HG02973 (cell line): ENCODE measurements around the gene FUT8.

ENCODE experiments used
- ATAC-seq: cut with Tn5 transposase; IDR thresholded peaks from one replicate; pipeline ENCODE4 v1.9.1; 2021; ENCODE audit warnings: moderate library complexity; ENCODE audit not compliant: unreplicated experiment

Gene FUT8

DNA sequence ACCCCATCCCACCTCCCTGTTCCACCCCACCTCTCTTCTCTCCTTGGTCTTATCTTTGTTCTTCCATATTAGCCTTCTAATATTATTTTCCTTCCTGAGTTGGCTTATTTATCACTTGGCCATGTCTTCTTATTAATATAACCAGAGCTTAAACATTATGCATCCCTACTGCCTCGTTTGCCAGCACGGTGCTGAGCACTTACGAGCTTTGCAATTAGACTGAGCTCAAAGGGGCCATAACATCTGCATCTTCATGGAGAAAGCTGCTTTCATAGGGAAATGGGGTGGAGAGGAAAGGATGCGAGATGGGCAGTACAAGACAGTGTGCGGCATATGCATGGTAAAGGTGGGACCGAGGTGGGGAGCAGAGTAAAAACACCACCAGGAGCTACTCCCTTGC, 342.8 kb downstream of the FUT8 start:
- ATAC-seq = no peak

DNA sequence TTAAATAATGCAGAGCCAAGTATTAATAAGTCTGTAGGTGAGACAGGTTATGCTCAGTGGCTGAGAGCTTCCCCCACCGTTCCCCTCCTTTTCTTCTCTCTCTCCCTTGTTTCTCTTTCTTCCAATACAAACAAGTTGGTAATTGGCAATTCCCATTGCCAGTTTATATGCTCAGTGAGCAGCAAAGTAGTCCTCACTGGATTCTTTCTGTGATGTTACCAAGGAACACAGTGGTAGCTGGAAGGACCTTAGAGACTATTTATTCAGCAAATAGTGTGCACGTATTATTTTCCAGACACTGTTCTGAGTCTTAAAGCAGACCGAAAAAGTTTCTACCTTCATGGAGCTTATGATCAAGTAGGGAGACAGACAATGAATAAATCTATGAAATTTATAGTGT, 344.4 kb downstream of the FUT8 start:
- ATAC-seq = no peak

DNA sequence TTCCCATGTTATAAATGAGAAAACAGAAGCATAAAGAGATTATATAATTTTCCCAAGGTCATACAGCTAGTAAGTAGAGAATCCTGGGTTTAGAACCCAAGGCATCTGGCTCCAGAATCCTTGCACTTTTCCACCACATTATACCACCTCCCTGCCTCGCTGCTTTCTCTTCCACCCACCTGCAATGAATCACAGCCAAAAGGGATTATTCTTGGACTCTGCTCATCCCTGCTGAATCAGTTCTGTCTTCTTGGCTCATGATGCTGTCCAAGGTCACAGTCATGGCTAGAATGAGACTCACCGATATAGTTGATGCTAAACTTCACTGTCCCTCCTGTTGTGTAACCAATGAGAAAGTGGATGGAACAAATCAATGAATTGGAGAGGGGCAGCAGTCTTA, 356.6 kb downstream of the FUT8 start:
- no peak for ATAC-seq

DNA sequence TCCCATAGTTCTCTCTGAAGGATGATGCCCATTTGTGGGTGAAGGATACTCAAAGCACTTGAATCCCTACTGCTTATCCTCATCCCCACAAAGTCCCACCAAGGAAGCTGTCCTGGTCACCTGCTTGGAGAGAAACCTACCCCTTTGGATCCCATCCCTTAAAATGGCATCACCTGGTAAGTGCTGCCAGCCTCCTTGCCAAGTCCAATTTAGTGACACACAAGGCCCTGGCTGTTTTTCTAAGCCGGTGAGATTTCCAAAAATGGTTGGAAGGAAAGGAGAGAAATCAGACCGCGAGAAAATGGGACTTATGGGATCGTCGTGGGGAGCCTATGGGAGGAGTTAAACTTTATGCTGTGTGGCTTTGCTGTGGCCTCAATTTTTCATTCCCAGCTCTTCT, 358.2 kb downstream of the FUT8 start:
- ATAC-seq = no peak

DNA sequence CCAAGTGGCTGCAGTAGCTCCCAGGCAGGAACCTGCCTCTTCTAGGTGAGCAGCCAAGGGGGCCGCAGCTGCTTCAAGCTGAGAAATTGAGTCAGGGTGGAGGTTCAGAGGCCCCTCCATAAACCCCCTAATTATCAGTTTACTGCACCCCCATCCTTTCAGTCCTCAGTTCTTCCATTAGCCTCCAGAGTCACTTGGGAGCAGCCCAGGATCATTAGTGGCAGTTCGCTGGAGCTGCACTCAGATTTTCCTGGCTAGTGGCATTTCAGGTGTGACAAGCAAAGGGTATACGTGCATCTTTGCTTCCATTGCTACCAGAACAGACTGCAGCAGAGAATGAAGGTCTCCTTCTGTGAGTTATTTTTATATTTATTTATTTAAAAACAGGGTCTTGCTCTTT, 358.7 kb downstream of the FUT8 start:
- ATAC-seq = no peak

DNA sequence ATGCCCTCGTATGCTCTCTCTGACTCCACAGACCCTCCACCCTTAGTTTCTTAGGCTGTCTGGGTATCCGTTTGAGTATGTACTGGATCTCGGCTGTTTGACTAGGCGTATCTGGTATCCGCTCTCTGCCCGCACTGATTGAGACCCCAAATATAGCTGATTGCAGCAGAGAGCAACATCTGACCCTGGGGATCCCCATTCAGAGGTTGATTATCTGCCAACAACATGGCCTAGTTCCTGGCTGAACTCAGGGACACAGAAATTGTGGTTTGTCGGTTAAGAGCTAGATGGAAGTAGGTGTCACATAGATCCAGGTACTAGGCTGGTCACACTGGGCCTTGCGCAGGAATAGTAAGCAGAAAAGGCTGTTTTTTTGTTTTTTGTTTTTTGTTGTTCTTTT, 359.9 kb downstream of the FUT8 start:
- ATAC-seq = no peak

DNA sequence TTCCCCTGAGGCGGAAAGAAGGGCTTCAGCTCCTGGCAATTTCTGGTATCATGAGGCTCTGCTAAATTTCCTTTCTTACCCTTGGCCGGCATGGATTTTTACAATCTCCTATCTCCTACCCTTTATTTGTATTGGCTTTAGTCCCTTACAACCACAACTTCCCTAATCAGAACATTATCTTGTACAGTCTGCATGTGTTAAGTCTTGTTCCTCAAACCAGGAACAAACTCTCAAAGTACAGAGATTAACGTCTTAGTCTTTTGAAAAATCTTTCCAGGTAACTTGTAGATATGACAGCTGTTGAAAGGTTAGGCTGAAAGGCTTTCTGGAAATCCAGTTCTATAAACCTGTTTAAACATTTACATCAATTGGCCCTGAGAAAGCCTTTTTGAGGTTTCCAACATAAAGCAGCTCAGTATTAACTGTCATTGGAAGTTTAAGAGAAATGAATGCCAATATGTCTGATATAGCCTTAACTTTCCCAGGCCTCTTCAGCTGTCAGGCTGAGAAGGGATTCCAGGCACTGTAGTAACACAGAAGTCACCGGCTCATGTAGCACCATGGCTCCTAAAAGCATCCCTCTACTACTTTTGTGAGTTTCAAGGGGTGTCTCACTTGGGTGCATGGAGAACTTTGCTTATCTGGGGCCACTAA, 360.5 kb downstream of the FUT8 start:
- no peak for ATAC-seq

DNA sequence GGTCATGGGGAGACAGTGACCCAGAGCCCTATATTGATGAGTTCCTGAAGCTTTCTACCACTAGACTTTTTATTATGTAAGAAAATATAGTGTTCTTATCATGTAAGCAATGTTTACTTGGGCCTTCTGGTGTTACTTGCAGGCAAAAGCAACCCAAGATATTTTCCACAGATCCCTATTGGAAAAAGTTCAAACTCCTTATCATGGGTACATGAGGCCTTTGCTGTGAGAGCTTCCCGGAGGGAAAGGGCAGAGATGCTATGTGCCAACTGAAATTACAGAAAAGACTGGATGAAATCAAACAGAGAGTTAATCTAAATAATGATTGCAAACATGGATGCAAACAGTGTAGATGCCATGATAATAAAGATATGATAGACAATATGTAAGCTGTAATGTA, 361.5 kb downstream of the FUT8 start:
- no peak for ATAC-seq

DNA sequence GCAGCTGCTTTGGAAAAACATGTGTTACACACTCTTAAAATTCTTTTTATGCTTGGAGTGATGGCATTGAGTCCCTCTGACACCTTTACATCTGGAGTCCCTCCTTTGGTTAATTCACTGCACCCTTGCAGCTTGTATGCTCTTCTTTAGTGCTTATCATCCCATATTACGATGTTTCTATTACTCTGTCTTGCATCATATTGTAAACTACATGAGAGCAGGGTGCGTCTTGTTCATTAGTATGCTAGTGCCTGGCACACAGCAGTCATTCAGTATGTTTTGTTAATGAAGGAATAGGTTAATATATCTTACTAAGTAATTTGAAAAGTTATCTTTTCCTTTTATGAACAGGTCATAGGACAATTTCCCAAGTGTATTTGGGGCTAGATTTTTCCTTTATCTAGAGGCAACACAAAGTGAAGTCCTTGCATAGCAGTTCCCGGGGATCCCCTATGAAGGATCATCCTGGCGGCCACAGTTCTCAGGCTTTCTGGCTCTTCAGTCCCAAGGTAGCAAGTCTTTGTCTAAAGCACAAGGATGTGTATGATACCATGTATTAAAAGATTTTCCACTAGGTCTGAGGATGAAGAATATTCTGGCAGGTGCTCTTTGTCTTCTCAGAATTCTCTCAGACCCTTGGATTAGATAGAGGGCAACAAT, 363.8 kb downstream of the FUT8 start:
- ATAC-seq = no peak

DNA sequence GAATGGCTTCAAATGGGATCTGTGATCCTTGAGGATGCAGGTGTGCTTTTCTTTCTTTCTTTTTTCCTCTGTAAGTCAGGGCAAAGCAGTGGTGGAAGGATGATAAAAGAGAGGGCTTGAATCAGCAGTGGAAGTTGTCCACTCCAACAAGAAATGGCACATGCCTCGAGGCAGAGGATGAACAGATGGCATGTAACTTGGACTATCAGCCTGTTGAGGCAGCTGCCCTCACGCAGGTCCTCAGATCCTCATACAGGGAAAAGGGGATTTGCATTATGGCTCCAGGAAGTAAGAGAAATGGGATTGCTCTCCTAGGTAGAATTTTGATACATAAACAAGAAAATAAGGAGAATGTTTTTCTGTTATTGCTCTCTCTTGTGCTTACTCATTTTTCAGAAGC, 368.0 kb downstream of the FUT8 start:
- ATAC-seq = no peak

DNA sequence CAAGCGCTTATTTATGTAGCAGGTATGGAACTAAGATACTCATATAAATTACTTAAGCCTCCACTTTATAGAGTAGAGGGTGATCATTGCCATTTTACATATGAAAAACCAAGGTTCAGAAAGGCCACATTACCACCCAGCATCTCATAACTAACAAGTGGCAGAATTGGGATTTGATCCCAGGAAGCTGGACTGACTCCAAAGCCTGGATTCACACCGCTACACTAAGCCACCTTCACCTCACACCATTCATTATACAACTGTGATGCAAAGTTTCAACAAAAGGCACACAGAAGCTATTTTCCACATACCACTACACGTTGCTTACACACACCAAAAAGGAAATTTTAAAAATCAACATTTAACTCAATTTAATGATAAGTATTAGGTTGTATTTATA, 370.6 kb downstream of the FUT8 start:
- no peak for ATAC-seq

DNA sequence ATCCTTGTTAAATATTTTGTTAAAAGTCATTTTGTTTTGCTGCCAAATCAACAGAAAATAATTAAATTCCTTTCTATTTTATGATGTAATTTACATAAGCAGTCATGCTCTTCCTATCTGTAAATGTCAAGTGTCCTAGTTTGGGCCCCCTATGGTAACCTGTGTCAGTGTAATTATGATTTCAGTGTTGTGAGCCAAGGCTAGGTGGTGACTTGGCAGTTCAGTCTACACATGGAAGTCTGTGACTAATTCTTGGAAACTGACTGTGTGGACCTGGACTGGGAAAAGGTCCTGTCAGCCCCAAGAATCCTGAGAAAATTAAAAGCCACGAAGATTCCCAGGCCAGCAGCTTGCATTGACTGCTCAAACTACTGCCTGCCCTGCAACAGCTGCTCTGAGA, 371.0 kb downstream of the FUT8 start:
- ATAC-seq = no peak

DNA sequence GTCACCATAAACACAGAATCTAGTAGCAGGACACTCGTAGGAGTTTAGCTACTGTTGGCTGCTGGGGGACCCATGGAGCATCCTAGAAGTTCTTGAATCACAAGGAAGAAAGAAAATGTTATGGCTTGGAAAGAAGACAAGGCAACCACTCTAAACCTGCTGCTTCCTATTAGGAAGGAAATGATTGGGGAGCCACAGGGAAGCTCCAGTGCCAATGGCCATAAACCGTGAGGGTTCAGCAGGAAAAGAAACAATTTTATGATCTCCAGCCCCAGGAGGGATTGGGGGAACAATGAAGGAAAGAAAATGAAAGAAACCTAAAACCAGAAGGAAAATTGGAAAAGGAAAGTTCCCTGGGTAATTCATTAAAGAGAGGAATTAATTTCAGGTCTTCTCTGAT, 372.0 kb downstream of the FUT8 start:
- ATAC-seq = no peak

DNA sequence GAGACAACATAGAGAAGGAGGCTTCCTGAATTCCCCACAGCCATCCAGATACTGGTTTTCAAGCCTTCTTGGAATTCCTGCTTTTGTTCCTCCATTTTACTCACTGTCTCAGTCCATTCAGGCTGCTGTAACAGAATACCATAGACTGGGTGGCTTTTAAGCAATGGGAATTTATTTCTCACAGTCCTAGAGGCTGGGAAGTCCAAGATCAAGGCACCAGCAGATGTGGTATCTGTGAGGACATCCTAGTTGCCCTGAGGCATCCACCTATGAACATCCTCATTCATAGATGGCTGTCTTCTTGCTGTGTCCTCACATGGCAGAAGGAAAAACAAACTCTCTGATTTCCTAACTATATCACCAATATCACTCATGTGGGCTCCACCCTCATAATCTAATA, 374.9 kb downstream of the FUT8 start:
- ATAC-seq = no peak

DNA sequence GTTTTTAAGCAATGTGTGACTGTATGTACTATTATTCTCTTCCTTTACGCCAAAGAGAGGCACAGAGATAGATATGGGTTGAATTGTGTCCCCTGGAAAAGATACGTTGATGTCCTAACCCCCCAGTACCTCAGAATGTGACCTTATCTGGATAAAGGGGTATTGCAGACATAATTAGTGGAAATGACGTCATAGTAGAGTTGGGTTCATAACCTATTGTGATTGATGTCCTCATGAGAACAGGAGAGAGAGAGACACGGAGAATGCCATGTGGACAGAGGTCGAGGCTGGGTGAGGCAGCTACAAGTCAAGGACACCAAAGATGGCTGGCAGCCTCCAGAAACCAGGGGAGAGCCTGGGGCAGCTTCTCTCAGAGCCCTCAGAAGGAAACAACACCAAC, 376.3 kb downstream of the FUT8 start:
- ATAC-seq = no peak

DNA sequence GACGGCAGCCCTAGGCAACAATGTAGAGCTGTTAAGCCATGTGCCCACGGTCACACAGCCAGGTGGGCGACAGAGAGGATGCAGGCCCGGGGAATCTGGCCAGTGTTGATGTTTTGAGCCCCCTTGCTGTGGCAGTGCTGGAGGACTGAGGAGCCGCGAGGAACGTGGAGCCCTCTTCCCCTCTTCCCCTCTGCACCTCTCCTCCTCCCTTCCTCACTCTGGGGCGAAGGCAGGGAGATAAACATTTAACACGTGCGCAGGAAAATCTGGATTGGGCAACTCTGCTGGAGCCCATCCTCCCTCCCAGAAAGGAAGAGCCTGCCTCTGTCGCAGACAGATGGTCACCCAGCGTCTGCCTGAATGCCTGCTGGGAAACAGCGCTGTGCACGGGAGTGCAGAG, 376.8 kb downstream of the FUT8 start:
- no peak for ATAC-seq

DNA sequence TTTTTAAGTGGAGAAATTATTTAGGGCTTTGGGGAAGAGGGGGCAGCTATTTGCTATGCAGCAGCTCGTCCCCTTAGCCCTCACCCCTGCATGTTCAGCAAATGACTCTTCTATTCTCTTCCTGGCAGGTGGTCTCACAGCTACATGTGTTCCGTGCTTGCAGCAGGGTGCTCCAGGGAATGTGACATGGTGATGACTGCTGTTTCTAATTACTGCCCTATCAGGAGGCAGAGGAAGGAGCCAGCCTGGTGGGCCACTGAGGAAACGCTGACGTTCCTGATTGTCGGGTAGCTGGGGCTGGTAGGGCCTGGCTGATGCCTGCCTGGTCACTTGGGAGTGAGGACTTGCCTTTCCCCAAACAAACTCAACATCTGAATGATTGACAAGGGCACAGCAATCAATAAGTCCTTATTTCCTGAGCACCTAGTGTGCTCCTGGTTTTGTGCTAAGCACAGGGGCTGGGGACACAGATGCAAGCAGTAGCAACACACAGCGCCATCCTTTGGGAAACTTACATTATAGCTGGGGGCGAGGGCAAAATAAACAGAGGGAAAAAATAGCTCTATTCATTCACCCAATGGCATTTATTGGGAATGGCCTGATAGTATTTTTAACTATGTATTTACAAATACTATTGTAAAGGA, 377.8 kb downstream of the FUT8 start:
- ATAC-seq = no peak

DNA sequence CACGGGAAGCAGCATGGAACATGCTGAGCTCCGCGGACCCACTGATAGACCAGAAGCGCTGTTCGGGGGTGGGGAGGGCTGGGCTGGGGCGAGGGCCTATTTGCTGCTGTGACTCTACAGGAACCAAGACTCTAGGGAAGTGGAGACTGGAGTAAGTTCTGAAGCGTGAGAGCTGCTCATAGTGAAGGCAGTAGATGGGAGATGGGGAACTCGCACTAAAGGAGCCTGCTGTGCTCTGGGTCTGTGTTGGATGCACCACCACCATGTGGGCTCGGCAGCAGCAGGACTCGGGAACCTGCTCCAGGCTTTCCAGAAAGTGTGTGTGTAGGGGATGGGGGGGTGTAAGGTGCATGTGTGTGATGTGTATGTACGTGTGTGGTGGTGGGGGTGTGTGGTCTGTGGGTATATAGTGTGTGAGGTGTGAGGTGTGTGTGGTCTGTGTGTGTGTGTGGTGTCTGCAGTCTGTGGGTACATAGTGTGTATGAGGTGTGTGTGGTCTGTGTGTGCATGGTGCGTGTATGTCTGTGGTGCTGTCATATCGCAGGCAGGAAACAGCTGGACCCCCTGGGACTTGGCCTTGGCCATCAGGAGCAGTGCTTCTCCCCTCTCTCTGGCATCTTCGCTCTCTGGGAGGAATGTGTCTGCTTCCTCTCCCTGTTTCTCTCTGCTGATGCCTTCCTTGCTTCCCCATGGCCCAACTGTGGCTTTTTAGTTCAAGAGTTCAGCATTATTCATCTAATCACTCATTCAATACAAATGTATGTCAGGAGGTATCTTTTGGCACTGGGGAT, 378.9 kb downstream of the FUT8 start:
- ATAC-seq = no peak

DNA sequence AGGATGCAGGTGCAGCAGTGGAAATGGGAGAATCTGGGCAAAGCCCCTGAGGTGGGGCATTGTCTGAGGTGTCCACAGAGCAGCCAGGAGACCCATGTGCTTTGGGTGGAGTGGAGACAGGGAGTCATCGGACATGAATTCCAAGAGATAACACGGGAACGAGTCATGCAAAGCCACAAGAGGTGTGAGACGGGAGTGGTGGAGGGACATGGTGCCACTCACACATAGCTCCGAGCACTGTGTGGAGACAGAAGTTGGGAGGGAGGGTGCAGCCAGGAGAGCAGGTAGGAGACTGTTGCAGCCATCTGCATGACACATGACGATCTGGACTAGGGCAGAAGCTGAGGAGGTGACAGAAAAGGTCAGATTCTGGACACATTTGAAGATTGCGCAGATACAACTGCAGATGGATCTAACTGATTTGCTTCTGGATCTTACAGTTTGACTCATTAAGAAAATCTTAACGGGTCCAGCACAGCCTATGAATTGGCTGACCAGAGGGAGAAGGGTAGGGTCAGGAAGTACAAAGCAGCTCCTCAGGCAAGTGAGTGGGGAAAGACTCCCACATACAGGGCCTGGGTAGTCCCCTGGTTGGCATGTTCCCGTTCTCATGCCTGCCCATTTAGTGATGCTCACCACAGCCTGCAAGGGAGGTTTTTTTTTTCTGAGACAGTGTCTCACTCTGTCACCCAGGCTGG, 379.8 kb downstream of the FUT8 start:
- ATAC-seq = no peak
